C4-2B (cell line): ENCODE data around the gene MCRIP1.

ENCODE experiments used
- ZFX ChIP-seq: fragments of 450-650 bp; IDR thresholded peaks from 2 replicates; pipeline ENCODE4 v1.6.1; 2017
- TF ChIP-seq, protein P1 (sequence below): fragments of 450-650 bp; conservative IDR thresholded peaks from 2 replicates; pipeline ENCODE4 v1.5.1; 2017; ENCODE audit warnings: mild to moderate bottlenecking

DNA sequence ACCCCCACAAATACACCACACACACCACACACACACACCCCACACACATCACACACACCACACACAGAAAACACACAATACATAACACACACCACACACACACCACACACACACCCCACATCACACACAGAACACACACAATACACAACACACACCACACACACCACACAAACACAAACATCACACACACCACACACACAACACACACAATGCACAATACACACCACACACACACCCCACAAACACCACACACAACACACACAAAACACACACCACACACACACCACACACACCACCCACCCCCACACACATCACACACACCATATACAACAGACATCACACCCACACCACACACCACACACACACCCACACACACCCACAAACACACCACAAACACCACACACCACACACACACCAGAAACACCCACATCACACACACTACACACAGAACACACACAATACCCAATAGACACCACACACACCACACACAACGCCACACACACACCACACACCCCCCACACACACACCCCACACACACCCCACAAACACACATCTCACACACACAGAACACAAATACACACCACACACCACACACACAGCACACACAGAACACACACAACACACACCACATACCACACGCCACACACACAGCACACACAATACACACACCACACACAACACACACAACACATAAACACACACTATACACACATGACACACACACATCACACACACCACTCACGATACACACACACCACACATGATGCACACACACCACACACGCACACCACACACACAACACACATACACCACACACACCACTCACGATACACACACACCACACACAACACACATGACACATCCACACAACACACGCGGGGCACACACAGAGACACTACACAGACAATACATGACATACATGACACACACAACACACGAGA lies 40.1 kb downstream of the MCRIP1 start:
- TF ChIP-seq, protein P1, sequence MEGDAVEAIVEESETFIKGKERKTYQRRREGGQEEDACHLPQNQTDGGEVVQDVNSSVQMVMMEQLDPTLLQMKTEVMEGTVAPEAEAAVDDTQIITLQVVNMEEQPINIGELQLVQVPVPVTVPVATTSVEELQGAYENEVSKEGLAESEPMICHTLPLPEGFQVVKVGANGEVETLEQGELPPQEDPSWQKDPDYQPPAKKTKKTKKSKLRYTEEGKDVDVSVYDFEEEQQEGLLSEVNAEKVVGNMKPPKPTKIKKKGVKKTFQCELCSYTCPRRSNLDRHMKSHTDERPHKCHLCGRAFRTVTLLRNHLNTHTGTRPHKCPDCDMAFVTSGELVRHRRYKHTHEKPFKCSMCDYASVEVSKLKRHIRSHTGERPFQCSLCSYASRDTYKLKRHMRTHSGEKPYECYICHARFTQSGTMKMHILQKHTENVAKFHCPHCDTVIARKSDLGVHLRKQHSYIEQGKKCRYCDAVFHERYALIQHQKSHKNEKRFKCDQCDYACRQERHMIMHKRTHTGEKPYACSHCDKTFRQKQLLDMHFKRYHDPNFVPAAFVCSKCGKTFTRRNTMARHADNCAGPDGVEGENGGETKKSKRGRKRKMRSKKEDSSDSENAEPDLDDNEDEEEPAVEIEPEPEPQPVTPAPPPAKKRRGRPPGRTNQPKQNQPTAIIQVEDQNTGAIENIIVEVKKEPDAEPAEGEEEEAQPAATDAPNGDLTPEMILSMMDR, result no peak
- TF ChIP-seq ZFX, result no peak
